AG09319 (cell line): ENCODE measurements around the gene PEA15.

Experiments used
- DNase-seq: peaks from one replicate; pipeline ENCODE4 v3.0.0-alpha.2; 2010; ENCODE audit warnings: low read depth; ENCODE audit errors: extremely low read depth
- CTCF ChIP-seq: IDR thresholded peaks from 2 replicates; pipeline ENCODE4 v1.5.1; 2011; ENCODE audit warnings: low read depth, mild to moderate bottlenecking, inconsistent platforms, low read length, moderate library complexity

The PEA15 gene

GRCh38 chr1:160205242-160206035 is at the start of gene PEA15:
PEA15 (plus strand) TSS chr1:160205384; CDS start chr1:160211545, 6,161 bp downstream.
- no peak for DNase-seq
- TF ChIP-seq CTCF = no peak

GRCh38 chr1:160156361-160156760 is 48.8 kb upstream of the PEA15 start:
- TF ChIP-seq CTCF = no peak
- DNase-seq = no peak

GRCh38 chr1:160157174-160157573 is 48.0 kb upstream of the PEA15 start:
- TF ChIP-seq CTCF = no peak
- no peak for DNase-seq

- DNase-seq = no peak
- TF ChIP-seq CTCF = no peak
These were observed 47.2 kb upstream of the PEA15 start for GRCh38 chr1:160158031-160158430.

GRCh38 chr1:160158534-160158933 is 46.6 kb upstream of the PEA15 start:
- no peak for DNase-seq
- TF ChIP-seq CTCF = no peak

- TF ChIP-seq CTCF = no peak
- no peak for DNase-seq
These were observed 45.3 kb upstream of the PEA15 start for GRCh38 chr1:160159846-160160245.

- no peak for DNase-seq
- peak; percentile 49 for TF ChIP-seq CTCF
These were observed 43.0 kb upstream of the PEA15 start for GRCh38 chr1:160161965-160162705.
